Putamen (tissue), 1 donor: ENCODE measurements around the gene MAP1B.

Experiments
- DNase-seq: peaks from one replicate; pipeline ENCODE4 v3.0.0-alpha.2; 2016; ENCODE audit warnings: low spot score

The MAP1B gene

DNA sequence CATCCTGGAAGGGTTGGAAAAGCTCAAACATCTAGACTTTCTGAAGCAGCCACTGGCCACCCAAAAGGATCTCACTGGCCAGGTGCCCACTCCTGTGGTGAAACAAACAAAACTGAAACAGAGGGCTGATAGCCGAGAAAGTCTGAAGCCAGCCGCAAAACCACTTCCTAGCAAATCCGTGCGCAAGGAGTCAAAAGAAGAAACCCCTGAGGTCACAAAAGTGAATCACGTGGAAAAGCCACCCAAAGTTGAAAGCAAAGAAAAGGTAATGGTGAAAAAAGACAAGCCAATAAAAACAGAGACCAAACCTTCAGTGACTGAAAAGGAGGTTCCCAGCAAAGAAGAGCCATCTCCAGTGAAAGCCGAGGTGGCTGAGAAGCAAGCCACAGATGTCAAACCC, 87.6 kb downstream of the MAP1B start:
- DNase-seq: no peak

- DNase-seq: no peak
These were observed 88.3 kb downstream of the MAP1B start for GRCh38 chr5:72195581-72195980.

DNA sequence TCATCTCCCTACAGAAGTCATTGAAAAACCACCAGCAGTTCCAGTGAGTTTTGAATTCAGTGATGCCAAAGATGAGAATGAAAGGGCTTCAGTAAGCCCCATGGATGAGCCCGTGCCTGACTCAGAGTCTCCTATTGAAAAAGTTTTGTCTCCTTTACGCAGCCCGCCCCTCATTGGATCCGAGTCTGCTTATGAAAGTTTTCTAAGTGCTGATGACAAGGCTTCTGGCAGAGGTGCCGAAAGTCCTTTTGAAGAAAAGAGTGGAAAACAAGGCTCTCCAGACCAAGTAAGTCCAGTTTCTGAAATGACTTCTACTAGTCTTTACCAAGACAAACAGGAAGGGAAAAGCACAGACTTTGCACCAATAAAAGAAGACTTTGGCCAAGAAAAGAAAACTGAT, 90.1 kb downstream of the MAP1B start:
- no peak for DNase-seq

DNA sequence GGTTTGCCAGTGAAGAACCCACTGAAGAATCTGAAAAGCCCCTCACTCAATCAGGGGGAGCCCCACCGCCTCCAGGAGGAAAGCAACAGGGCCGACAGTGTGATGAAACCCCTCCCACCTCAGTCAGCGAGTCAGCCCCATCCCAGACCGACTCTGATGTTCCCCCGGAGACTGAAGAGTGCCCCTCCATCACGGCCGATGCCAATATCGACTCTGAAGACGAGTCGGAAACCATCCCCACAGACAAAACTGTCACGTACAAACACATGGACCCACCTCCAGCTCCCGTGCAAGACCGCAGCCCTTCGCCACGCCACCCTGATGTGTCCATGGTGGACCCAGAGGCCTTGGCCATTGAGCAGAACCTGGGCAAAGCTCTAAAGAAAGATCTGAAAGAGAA, 92.4 kb downstream of the MAP1B start:
- no peak for DNase-seq

- no peak for DNase-seq
These were observed 95.1 kb downstream of the MAP1B start for GRCh38 chr5:72202331-72202825.

- no peak for DNase-seq
These were observed 96.1 kb downstream of the MAP1B start for GRCh38 chr5:72203251-72203845.

- no peak for DNase-seq
These were observed 97.7 kb downstream of the MAP1B start for GRCh38 chr5:72204946-72205345.

GRCh38 chr5:72205431-72206009, 98.2 kb downstream of the MAP1B start:
- no peak for DNase-seq

DNA sequence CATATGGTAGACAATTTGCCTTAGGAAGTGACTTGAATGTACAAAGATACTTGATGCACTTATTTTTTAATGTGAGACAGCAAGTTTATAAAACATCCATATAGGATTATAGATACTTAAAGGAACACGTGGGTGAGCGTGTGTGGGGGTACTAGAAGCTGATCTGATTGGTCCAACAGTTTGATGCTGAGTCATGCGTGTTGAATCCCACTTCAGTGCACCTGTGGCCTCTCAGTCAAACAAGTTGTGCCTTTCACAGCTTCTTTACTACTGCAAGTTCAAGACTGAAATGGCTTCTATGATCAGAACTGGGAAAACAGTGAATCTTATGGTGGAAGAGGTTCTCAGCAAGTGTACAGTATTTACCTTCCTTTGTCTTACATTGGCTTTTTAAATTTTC, 98.9 kb downstream of the MAP1B start:
- no peak for DNase-seq

- DNase-seq: no peak
These were observed 99.7 kb downstream of the MAP1B start for GRCh38 chr5:72206994-72207393.

GRCh38 chr5:72208324-72208926, 101.2 kb downstream of the MAP1B start:
- no peak for DNase-seq

DNA sequence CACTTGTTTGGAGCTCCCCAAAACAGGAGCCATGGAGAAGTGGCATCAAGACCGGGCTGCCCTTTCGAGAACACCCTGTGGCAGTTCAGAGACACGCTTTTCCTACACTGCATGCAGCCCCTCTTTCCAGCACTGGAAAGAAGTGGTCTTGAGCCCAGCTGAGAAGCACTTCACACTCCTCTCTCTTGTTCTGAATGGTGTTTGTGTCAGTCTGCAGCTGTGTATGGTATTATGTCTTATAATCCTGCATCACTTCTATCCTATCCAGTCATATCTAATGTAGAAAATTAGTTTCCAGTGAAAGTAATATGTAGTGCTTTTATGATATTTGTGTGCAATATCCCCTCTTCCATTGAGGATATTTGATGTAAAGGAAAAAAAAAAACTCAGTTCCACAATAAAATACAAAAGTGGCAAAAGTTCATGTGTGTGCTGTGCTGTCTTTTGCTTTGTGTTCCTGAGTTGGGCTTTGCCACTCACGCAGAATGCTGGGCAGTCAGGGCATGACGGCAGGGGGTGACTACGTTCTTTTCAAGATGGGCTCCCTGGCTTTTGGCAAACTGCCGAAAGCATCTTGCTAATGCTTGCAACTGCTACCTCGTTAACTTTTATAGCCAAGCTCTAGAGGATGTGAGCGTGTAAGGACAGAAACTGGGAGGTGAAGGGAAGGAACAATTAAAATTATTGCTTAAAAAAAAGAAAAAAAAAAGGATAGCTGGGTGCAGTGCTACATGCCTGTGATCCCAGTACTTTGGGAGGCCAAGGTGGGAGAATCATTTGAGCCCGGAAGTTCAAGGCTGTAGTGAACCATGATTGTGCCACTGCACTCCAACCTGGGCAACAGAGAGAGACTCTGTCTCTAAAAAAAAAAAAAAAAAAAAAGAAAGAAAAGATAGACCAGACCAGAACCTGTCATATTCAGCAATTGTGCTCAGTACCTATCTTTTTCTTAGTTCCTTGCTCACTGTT, 102.2 kb downstream of the MAP1B start:
- peak; percentile 31 for DNase-seq

GRCh38 chr5:72210888-72211678, 103.8 kb downstream of the MAP1B start:
- peak; percentile 11 for DNase-seq

GRCh38 chr5:72212171-72212570, 104.9 kb downstream of the MAP1B start:
- no peak for DNase-seq

GRCh38 chr5:72213482-72213881, 106.2 kb downstream of the MAP1B start:
- no peak for DNase-seq

- DNase-seq: no peak
These were observed 106.9 kb downstream of the MAP1B start for GRCh38 chr5:72214168-72214567.

GRCh38 chr5:72216756-72217155, 109.5 kb downstream of the MAP1B start:
- DNase-seq: no peak

GRCh38 chr5:72221099-72221498, 113.8 kb downstream of the MAP1B start:
- DNase-seq: no peak

DNA sequence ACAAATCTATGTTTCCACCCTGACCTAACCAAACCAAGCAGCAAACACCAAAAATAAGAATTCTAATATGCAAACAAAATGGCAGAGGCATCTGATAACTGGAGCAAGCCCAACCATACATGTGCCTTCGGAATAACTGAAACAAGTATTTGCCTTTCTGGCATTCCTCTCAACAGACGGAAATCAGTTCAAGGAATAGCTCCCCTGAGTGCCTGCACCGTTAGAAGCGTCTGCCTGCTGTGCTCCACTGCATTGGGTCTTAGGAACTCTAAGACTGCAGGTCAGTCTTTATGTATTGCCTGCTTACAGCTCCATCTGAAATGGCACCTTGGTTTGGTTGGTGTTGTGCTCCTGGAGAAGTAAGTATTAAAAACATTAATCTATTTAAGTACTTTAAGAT, 114.3 kb downstream of the MAP1B start:
- DNase-seq: no peak

- DNase-seq: no peak
These were observed 115.2 kb downstream of the MAP1B start for GRCh38 chr5:72222521-72222920.

DNA sequence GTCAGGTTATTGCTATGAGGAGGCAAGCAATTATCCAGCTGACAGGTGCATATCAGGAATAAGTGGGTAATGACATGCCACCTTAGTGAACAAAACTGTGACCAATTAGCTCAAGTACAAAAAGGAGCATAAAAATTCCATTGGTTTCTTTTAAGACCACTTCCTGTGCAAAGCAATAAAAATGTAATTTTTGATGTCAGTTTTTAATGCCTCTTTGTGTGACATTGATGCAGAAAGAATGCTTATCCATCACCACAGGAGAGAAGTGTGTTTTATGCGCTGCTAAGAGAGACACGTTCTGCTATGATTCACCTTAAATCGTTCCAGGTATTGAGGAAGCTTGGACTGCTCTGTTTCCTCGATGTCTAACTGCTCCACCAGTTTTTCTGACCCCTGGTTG, 116.1 kb downstream of the MAP1B start:
- DNase-seq: no peak
